Activated CD4-positive, alpha-beta memory T cell treated with anti-CD3 and anti-CD28 coated beads for 36 hours (primary cell): ENCODE data around the gene GRIN3B. TPM values are rescaled to one million over a fixed set of nuclear protein-coding genes. Genes with fewer than 3 reads are reported as not detected.

Experiments
- CTCF ChIA-PET: fragments of 350-600 bp; sonication (Branson Sonifier 250); formaldehyde crosslinking; loops from one replicate; lab custom pipeline; 2021; ENCODE audit warnings: antibody characterized with exemption, inconsistent platforms; lab: Charles Lee
- POLR2A ChIA-PET: fragments of 350-600 bp; sonication (Branson Sonifier 250); formaldehyde crosslinking; loops from one replicate; lab custom pipeline; 2021; ENCODE audit warnings: antibody characterized with exemption; lab: Charles Lee
- DNase-seq: peaks from one replicate; pipeline ENCODE4 v3.0.0-alpha.2; 2020
- H3K27ac Mint-ChIP-seq: one replicate; pipeline ENCODE4 v1.8.0; 2021; ENCODE audit warnings: mixed read lengths
- H3K27me3 Mint-ChIP-seq: one replicate; pipeline ENCODE4 v1.8.0; 2021; ENCODE audit warnings: mixed read lengths
- H3K36me3 Mint-ChIP-seq: one replicate; pipeline ENCODE4 v1.8.0; 2021; ENCODE audit warnings: mixed read lengths
- H3K4me1 Mint-ChIP-seq: one replicate; pipeline ENCODE4 v1.8.0; 2021; ENCODE audit warnings: low read depth, mixed read lengths
- H3K4me3 Mint-ChIP-seq: one replicate; pipeline ENCODE4 v1.8.0; 2021; ENCODE audit warnings: mild to moderate bottlenecking, mixed read lengths
- H3K9me3 Mint-ChIP-seq: one replicate; pipeline ENCODE4 v1.8.0; 2021; ENCODE audit warnings: mixed read lengths
- intact Hi-C: fragments of 100-400 bp; cut with micrococcal nuclease; formaldehyde crosslinking; loops from one replicate; pipeline ENCODE4 v1.15.1; 2023
- total RNA-seq, 2 experiments: library from RNA; stranded (reverse); gene quantifications; one replicate each; pipeline ENCODE4 v1.2.3, GENCODE V29; 2021

GRIN3B gene
- total RNA-seq, 2 experiments from 2014 or later, result not detected

GRCh38 chr19:1046117-1046626 is 46.0 kb downstream of the GRIN3B start:
- H3K27ac Mint-ChIP-seq, result no peak overlapping the region
- H3K4me1 Mint-ChIP-seq, result peaks cover 5% of the 10 kb centered on the region
- peaks cover 5% of the 10 kb centered on the region for H3K36me3 Mint-ChIP-seq
- intact Hi-C loops, result no loop called here
- no peaks in the 10 kb centered on the region for H3K27me3 Mint-ChIP-seq
- CTCF ChIA-PET, result no interaction called here
- H3K9me3 Mint-ChIP-seq, result no peaks in the 10 kb centered on the region
- DNase-seq, result no peak
- POLR2A ChIA-PET, result no interaction called here
- no peak overlapping the region for H3K4me3 Mint-ChIP-seq

- intact Hi-C loops, result no loop called here
- H3K4me3 Mint-ChIP-seq, result no peak overlapping the region
- H3K9me3 Mint-ChIP-seq, result no peaks in the 10 kb centered on the region
- peaks cover 6% of the 10 kb centered on the region for H3K4me1 Mint-ChIP-seq
- ChIA-PET POLR2A (interaction anchor here (0.6 kb wide), 1 partner anchor 50 kb away, joined by 3 read pairs; no protein-coding TSS in a partner anchor), CTCF (no interaction called here)
- H3K27ac Mint-ChIP-seq, result no peak overlapping the region
- DNase-seq, result no peak
- peaks cover 7% of the 10 kb centered on the region for H3K36me3 Mint-ChIP-seq
- H3K27me3 Mint-ChIP-seq, result no peaks in the 10 kb centered on the region
Observed at GRCh38 chr19:1046836-1047695, 46.8 kb downstream of the GRIN3B start.

GRCh38 chr19:1047696-1048147 is 47.5 kb downstream of the GRIN3B start:
- H3K27ac Mint-ChIP-seq, result no peak overlapping the region
- no peak for DNase-seq
- ChIA-PET POLR2A (interaction anchor here (0.6 kb wide), 1 partner anchor 51 kb away, joined by 3 read pairs; no protein-coding TSS in a partner anchor), CTCF (interaction anchor here (1.4 kb wide), 1 partner anchor 196 kb away, joined by 3 read pairs; no protein-coding TSS in a partner anchor)
- peaks cover 5% of the 10 kb centered on the region for H3K36me3 Mint-ChIP-seq
- H3K4me1 Mint-ChIP-seq, result peaks cover 4% of the 10 kb centered on the region
- no peaks in the 10 kb centered on the region for H3K9me3 Mint-ChIP-seq
- H3K27me3 Mint-ChIP-seq, result no peaks in the 10 kb centered on the region
- intact Hi-C loops, result no loop called here
- H3K4me3 Mint-ChIP-seq, result no peak overlapping the region

- intact Hi-C loops, result no loop called here
- no peaks in the 10 kb centered on the region for H3K9me3 Mint-ChIP-seq
- H3K4me3 Mint-ChIP-seq, result no peak overlapping the region
- H3K4me1 Mint-ChIP-seq, result peaks cover 4% of the 10 kb centered on the region
- H3K27me3 Mint-ChIP-seq, result no peaks in the 10 kb centered on the region
- ChIA-PET CTCF (interaction anchor here (1.4 kb wide), 1 partner anchor 195 kb away, joined by 3 read pairs; no protein-coding TSS in a partner anchor), POLR2A (no interaction called here)
- peaks cover 5% of the 10 kb centered on the region for H3K36me3 Mint-ChIP-seq
- no peak overlapping the region for H3K27ac Mint-ChIP-seq
- no peak for DNase-seq
Observed at GRCh38 chr19:1049106-1049505, 48.9 kb downstream of the GRIN3B start.

- H3K27ac Mint-ChIP-seq, result no peak overlapping the region
- H3K36me3 Mint-ChIP-seq, result peaks cover 5% of the 10 kb centered on the region
- DNase-seq, result no peak
- H3K27me3 Mint-ChIP-seq, result no peaks in the 10 kb centered on the region
- H3K4me1 Mint-ChIP-seq, result peaks cover 4% of the 10 kb centered on the region
- intact Hi-C loops, result no loop called here
- POLR2A ChIA-PET, result no interaction called here
- CTCF ChIA-PET, result no interaction called here
- H3K9me3 Mint-ChIP-seq, result no peaks in the 10 kb centered on the region
- no peak overlapping the region for H3K4me3 Mint-ChIP-seq
Observed at GRCh38 chr19:1049800-1050199, 49.6 kb downstream of the GRIN3B start.

GRCh38 chr19:1050989-1051788 is 51.0 kb downstream of the GRIN3B start:
- intact Hi-C loops, result no loop called here
- Mint-ChIP-seq H3K4me3 (no peak overlapping the region), H3K27ac (no peak overlapping the region), H3K4me1 (peaks cover 4% of the 10 kb centered on the region), H3K9me3 (no peaks in the 10 kb centered on the region), H3K36me3 (peaks cover 4% of the 10 kb centered on the region), H3K27me3 (no peaks in the 10 kb centered on the region)
- no peak for DNase-seq
- ChIA-PET CTCF (no interaction called here), POLR2A (no interaction called here)

- peaks cover 4% of the 10 kb centered on the region for H3K36me3 Mint-ChIP-seq
- no peak for DNase-seq
- no peak overlapping the region for H3K27ac Mint-ChIP-seq
- CTCF ChIA-PET, result no interaction called here
- no peak overlapping the region for H3K4me3 Mint-ChIP-seq
- POLR2A ChIA-PET, result no interaction called here
- H3K27me3 Mint-ChIP-seq, result no peaks in the 10 kb centered on the region
- H3K4me1 Mint-ChIP-seq, result peaks cover 4% of the 10 kb centered on the region
- H3K9me3 Mint-ChIP-seq, result no peaks in the 10 kb centered on the region
- intact Hi-C loops, result no loop called here
Observed at GRCh38 chr19:1051791-1052190, 51.6 kb downstream of the GRIN3B start.

- ChIA-PET POLR2A (no interaction called here), CTCF (interaction anchor here (1.5 kb wide), 1 partner anchor 12 kb away, joined by 5 read pairs; no protein-coding TSS in a partner anchor)
- Mint-ChIP-seq H3K4me1 (peaks cover 7% of the 10 kb centered on the region), H3K27me3 (no peaks in the 10 kb centered on the region), H3K4me3 (no peak overlapping the region), H3K36me3 (peaks cover 4% of the 10 kb centered on the region), H3K27ac (peak overlapping the region; percentile 5), H3K9me3 (no peaks in the 10 kb centered on the region)
- no peak for DNase-seq
- intact Hi-C loops, result no loop called here
Observed at GRCh38 chr19:1052349-1052975, 52.2 kb downstream of the GRIN3B start.

- H3K9me3 Mint-ChIP-seq, result no peaks in the 10 kb centered on the region
- CTCF ChIA-PET, result interaction anchor here (1.0 to 1.5 kb wide), 3 partner anchors 11 to 72 kb away, joined by 3 to 5 read pairs (median 3); no protein-coding TSS in a partner anchor
- intact Hi-C loops, result no loop called here
- POLR2A ChIA-PET, result no interaction called here
- no peak overlapping the region for H3K27ac Mint-ChIP-seq
- H3K27me3 Mint-ChIP-seq, result no peaks in the 10 kb centered on the region
- H3K4me3 Mint-ChIP-seq, result no peak overlapping the region
- DNase-seq, result no peak
- H3K36me3 Mint-ChIP-seq, result peaks cover 4% of the 10 kb centered on the region
- H3K4me1 Mint-ChIP-seq, result peaks cover 15% of the 10 kb centered on the region
Observed at GRCh38 chr19:1053176-1054101, 53.2 kb downstream of the GRIN3B start.

- Mint-ChIP-seq H3K4me3 (no peak overlapping the region), H3K9me3 (no peaks in the 10 kb centered on the region), H3K36me3 (peaks cover 4% of the 10 kb centered on the region), H3K27ac (no peak overlapping the region), H3K27me3 (no peaks in the 10 kb centered on the region), H3K4me1 (peaks cover 15% of the 10 kb centered on the region)
- CTCF ChIA-PET, result interaction anchor here (1.0 to 1.5 kb wide), 4 partner anchors 10 to 190 kb away, joined by 3 to 5 read pairs (median 4); no protein-coding TSS in a partner anchor
- DNase-seq, result no peak
- intact Hi-C loops, result loop anchor here (5.0 kb wide), 1 partner anchor 138 kb away; no protein-coding TSS in a partner anchor
- POLR2A ChIA-PET, result no interaction called here
Observed at GRCh38 chr19:1054102-1055027, 54.1 kb downstream of the GRIN3B start.
